Epidermal melanocyte (primary cell): Measurements from ENCODE around the gene NFATC2IP.
A peak's percentile ranks its signal among the peaks of the same experiment; 100 is the strongest.
"Not testable (repeated sequence)": the region's sequence is repeated elsewhere in the genome, so short reads cannot be mapped to it uniquely, and the experiment has no call there.

Source experiments
- DNase-seq: peaks from one replicate; pipeline ENCODE4 v3.0.0; 2011; ENCODE audit warnings: low spot score; ENCODE audit not compliant: insufficient read length

The NFATC2IP gene

DNA sequence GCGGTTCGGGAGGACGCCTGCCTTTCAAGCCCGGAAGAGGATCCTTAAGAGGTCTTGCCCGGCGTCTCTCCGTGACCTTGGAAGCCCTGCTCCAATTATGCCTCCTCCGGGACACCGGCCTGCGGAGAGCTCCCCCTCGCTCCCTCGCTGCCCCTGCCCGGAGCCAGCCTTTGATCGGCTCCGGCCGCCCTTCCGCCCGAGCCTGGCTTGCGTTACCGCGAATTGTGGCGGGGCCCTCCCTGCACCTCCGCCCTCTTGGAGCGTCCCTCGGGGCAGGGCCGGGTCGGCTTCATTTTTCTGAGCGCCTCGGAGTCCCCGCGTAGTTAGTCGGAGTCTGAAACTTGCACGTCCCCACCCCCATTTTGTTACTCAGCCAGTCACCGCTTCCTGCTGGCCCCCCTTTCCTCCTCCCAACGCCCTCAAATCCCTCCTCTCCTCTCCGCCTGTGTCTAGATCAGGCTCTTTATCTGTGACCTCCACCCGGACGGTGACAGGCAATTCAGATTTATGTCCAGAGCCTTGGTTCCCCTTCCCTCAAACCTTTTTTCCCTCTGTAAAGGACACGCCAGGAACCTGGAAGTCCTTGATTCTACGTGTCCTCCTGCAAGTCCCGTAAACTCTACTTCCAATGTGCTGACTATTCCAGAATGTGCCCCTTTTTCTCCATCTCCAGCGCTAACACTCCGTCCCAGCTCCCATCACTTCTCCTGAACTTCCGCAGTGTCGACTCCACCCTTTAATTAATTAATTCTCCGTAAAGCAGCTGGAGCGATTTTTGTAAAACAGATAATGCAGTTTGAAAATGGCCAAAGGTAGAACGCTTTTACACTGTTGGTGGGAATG, 25.1 kb upstream of the NFATC2IP start:
- peak; percentile 58 for DNase-seq

DNA sequence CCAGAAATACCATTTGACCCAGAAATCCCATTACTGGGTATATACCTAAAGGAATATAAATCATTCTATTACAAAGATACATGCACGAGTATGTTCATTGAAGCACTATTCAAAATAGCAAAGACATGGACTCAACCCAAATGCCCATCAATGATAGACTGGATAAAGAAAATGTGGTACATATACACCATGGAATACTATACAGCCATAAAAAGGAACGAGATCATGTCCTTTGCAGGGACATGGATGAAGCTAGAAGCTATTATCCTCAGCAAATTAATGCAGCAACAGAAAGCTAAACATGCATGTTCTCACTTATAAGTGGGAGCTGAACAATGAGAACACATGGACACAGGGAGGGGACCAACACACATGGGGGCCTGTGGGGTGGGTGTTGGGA, 24.5 kb upstream of the NFATC2IP start:
- DNase-seq: not testable (repeated sequence)

DNA sequence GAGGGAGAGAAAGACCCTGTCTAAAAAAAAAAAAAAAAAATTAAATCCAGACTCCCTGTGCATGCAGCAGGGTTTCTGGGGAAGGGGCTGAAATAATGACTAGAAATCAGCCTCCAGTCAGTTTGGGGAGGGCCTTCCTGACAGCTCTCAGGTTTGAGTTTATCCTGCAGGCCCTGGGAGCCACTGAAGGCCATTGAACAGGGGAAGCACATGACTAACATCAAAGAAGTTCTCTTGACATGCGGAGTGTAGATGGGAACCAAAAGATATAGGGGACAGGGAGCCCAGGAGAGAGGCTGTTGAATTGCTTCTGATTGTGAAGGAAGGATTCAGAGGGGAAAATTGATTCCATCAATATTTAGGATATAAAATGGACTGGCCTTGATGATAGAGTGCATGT, 22.9 kb upstream of the NFATC2IP start:
- DNase-seq: no peak

DNA sequence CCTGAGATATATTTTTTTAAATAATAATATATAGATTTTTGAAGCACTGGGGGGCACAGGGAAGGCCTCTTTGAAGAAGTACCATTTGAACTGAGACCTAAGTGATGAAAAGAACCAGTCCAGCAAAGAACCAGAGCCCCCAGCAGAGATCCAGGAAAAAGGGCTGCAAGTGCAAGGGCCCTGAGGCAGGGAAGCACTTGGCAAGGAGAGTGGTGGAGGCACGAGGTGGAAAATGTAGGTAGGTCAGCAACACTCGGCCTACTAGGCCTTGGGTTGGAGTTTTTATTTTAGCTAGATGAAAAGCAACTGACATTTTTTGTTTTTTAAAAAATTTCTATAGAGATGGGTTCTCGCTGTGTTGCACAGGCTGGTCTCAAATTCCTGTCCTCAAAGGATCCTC, 20.5 kb upstream of the NFATC2IP start:
- no peak for DNase-seq

GRCh38 chr16:28930652-28931051, 20.1 kb upstream of the NFATC2IP start:
- DNase-seq: no peak

DNA sequence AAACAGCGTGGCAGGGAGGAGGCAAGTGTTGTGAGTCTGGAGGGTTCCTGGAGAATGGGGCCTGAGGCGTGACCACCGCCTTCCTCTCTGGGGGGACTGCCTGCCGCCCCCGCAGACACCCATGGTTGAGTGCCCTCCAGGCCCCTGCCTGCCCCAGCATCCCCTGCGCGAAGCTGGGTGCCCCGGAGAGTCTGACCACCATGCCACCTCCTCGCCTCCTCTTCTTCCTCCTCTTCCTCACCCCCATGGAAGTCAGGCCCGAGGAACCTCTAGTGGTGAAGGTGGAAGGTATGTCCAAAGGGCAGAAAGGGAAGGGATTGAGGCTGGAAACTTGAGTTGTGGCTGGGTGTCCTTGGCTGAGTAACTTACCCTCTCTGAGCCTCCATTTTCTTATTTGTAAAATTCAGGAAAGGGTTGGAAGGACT, 18.9 kb upstream of the NFATC2IP start, which contains the start of gene CD19:
Gene CD19, plus strand, starts transcription at position 171 of the 425 bp plus-strand sequence. Its CDS starts 30 bp downstream, at position 201.
- DNase-seq: no peak

- no peak for DNase-seq
Measured at GRCh38 chr16:28932339-28933141, 18.2 kb upstream of the NFATC2IP start.

GRCh38 chr16:28933171-28933570, 17.6 kb upstream of the NFATC2IP start:
- DNase-seq: no peak

GRCh38 chr16:28935346-28935745, 15.4 kb upstream of the NFATC2IP start:
- no peak for DNase-seq

DNA sequence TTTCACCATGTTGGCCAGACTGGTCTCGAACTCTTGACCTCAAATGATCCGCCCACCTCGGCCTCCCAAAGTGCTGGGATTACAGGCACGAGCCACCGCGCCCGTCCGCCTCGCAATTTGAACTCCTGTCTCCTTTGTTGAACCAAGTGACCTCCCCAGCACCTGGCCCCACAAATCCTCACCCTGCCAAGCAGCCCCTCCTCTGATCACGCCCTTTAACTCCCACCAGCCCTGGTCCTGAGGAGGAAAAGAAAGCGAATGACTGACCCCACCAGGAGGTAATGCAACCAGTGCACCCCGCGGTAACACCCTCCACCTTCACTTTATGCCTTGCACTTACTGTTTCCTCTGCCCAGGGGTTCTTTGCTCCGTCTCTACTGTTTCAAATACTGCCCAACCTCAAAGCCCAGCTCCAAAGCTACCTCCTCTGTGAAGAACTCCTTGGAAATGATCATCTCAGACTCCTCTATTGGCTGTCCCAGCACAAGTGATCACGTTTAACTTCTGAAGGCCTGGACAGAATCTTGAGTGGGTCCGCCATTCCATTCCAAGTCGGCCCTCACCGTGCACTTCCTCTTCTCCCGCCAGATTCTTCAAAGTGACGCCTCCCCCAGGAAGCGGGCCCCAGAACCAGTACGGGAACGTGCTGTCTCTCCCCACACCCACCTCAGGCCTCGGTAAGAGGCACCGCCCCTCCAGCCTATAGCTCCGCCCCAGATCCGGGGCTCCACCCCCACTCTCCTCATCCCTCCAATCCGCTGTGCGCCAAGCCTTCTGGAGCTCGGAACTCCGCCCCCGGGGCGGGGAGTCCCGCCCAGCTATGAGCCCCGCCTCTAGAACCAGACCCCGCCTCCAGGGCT, 14.6 kb upstream of the NFATC2IP start:
- DNase-seq: peak; percentile 48

GRCh38 chr16:28936784-28937155, 14.0 kb upstream of the NFATC2IP start:
- no peak for DNase-seq

GRCh38 chr16:28937222-28937876, 13.4 kb upstream of the NFATC2IP start:
- DNase-seq: no peak

- no peak for DNase-seq
Measured at GRCh38 chr16:28938721-28939120, 12.0 kb upstream of the NFATC2IP start.

GRCh38 chr16:28939825-28940224, 10.9 kb upstream of the NFATC2IP start:
- DNase-seq: not testable (repeated sequence)

DNA sequence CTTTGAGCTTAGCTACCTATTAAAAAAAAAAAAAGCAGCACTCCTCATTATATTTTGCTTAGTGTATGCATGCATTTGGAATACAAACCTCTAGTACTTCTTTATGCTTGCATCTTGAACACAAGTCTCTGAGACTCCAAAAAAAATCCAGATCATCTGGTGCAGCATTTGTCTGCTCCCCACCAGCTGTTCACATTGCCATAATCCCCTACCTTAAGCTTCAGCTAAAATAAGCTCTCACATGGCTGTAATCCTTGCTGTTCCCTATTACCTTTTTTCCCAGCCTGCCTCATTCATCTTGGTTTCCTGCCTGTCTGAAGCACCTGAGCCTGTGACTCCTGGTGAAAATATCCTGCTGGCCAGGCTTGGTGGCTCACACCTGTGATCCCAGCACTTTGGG, 7.5 kb upstream of the NFATC2IP start:
- DNase-seq: no peak

- DNase-seq: no peak
Measured at GRCh38 chr16:28946681-28947080, 4.1 kb upstream of the NFATC2IP start.

DNA sequence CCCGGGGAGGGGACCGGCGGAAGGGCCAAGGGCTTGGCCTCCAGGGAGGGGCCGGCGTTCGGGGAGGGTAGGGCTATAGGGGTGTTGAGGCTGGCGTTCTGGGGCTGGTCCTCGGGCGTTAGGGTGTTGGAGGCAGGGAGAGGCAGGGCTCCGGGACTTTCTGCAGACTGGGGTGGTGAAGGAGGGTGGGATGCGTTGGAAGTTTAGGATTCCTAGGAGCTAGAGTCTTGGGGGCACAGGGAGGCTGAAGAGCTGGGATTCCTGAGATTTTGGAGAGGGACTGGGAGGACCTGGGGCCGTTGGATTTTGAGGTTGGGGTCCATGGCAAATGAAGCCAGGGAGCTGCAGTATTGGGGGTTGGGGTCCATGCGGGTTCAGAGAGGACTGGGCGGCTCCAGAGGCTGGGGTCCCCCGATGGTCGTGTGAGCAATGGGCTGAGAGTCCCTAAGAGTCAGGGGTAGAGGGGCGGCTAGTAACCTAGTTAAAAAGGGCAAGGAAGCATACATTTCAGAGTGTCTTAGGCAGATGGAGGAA, 740 bp downstream of the NFATC2IP start:
- peak; percentile 17 for DNase-seq

DNA sequence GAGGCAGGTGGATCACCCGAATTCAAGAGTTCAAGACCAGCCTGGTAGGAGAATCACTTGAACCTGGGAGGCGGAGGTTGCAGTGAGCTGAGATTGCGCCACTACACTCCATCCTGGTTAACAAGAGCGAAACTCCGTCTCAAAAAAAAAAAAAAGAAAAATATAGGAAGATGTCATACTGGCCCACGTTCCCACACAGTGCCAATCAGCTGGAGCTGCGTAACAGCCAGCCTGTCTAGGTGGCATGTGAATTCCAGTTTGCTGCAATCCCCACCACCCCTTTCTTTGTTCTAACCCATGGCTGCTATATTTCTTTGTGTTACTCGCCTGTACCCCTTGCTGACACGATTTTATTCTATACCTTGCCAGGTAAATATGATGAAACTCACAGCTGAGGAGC, 7.5 kb downstream of the NFATC2IP start:
- DNase-seq: no peak

DNA sequence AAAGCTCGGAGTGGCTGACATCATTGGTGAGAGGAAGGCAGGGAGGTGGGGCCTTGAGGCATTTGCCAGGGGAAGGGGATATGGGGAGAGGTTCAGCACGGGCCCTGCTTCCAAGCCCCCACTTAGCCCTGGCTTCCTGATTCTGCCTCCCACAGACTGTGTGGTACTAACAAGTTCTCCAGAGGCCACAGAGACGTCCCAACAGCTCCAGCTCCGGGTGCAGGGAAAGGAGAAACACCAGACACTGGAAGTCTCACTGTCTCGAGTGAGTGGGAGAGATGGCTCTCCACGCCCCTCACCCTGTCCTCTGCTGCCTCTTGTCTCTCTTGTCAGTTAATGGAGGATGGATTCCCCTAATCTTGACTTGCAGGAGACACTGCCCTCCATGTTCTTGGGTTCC, 8.1 kb downstream of the NFATC2IP start:
- no peak for DNase-seq

DNA sequence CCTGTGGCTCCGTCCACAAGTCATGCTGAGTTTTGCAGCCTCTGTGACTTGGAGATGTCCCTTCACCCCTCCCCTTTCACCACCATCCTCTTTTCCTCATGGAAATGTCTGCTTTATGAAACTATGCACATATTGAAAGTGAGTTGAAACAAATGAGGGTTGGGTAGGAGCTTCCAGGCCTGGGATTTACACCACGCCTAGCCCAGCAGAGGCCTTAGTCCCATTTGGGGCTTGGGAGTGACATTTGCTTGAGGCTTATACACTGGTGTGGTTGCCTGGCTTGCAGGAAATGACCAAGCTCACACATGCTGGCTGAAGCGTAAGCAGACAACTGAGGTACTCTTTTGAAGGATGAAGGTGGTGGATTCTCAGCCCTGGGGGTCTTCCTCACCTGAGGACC, 13.3 kb downstream of the NFATC2IP start:
- no peak for DNase-seq

DNA sequence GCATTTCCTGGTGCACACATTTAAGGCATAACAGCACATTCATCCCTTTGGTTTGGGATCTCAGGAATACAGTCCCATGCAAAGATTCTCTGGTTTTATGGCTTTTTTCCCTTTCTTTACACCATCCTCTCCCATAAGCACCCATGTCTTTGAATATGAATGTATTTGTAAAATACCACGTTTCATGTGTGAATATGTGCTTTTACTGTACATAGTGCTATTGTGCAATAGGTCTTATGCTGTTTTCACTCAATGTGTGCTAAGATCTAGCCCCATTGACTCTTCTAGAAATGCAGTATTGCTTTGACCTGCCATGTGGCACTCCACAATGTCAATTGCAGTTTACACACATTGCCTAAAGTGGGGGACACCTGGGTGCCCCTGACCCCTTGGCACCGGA, 13.8 kb downstream of the NFATC2IP start:
- no peak for DNase-seq
